Stimulated activated CD8-positive, alpha-beta memory T cell treated with anti-CD3 and anti-CD28 coated beads, Interleukin-7, amount 100 ng/mL, for 4 hours (primary cell): ENCODE results near the gene FCN2.

ENCODE experiments used
- DNase-seq, 2 donors: peaks; one replicate each; pipeline ENCODE4 v3.0.0-alpha.2; 2020; ENCODE audit warnings: low read depth in 2 of 2

FCN2 gene

DNA sequence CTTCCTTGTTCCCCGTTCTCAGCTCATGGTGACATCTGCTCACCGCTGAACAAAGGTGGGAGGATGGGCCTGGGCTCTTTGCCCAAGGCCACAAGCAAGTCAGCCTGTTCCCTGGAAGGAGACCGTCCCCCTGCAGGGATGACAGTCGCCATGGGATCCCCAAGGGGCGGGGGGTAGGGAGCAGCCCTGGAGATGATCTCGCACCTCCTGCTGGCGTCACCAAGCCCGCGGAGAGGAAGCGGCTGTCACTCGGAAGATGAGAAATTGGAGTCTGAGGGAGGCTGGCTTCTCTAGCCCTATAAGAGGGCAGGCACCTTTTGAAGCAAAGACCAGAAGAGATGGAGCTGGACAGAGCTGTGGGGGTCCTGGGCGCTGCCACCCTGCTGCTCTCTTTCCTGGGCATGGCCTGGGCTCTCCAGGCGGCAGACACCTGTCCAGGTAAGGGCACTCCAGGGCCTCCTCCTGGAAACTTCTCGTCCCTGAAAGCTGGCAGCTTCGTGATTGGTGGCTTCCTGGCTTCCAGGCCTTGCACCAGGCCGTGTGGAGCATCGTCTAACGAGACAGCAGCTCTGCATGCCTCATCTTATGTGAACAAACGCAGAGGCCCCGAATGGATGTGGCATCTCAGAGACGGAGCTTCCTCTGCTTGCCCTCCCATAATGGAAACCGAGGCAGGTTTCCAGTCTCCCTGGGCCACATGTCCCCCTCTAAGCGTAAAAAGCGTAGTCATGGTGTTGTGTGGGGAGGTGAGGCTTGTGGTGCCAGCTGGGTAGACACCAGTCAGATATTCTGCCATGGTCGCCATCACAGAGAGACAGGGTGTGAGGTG lies at the start of gene FCN2:
Gene FCN2 (plus strand): TSS at position 327 of the 829 bp plus-strand sequence. CDS start 12 bp downstream, at position 339.
- no peak for DNase-seq

DNA sequence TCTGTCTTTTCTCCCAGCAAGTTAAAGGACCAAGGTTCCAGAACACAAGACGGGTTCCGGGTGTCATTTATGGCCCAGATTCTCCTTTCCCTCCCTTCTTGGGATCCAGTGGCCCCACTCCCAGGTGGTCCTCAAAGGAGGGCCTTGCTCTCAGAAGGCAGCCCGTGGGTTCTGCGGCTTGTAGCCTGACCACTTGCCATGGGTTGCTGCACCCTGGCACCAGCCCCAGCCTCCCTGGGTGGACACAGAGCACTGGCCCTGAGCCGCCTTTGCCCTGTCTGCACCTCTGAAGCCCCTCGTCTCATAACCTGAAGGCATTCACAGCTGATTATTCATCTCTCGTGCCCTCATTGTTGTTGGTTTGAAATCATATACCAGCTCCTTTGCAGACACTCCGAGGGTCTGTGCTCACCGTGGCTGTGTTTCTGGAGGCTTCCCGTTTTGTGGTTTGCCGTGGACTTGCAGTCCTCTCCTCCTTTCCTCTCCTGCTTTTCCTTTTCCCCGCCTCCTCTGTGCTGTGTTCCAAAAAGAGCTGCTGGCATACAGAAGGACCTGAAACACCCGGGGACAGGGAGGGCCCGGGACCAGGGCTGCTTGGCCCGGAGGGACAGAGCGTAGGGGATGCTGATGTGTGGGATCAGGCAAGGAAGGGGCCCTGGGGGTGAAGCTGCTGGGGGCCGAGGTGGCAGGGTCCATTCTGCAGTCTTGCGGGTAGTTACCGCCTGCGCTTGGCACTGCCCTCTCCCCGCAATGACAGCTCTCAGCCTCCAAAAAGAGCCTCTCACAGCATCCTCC lies 49.5 kb upstream of the FCN2 start:
- DNase-seq: no peak

DNA sequence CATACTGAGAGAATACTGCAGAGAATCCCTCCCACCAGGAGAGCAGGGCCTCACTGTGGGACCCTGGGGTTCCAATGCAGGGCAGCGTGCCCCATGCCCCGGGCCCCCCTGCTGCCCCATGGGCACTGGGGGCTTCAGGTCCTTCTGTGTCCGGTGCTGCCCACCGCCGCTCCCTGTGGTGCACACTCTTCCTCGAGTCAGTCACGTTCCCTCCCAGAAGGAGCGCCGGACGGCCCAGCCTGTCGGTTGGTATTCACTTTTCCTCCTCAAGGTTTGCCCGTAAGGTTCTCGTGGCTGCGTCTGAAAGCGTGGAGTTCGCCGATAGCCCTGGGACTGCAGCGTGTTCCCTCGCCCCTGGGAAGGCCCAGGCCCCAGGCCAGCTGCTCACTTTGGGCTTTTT lies 48.1 kb upstream of the FCN2 start:
- no peak for DNase-seq

DNA sequence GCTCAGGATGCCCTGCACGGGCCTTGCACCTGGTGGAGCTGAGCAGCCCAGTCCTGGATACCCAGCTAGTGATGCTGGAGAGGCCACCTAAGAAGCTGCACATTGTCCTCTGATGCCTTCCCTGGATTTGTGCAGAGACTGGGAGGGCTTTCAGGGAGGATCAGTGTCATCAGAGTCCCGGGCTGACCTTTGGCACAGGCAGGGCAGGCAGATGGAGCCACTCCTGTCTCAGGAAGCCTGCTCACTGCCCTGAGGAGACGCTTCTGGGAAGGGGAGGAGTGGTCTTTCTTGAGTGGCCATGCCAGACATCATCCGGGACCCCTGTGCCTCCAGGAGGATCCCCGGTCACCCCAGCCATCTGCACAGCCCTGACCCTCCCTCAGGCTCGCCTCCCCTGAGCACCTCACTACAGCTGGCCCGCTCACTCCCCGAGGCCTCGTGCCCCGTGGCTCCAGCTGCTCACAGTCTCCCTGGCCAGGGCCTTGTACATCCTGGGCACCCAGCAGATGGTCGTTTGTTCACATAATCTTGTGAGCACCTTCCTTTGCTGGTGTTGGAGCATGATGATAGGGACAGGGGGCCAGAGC lies 47.2 kb upstream of the FCN2 start:
- no peak for DNase-seq

DNA sequence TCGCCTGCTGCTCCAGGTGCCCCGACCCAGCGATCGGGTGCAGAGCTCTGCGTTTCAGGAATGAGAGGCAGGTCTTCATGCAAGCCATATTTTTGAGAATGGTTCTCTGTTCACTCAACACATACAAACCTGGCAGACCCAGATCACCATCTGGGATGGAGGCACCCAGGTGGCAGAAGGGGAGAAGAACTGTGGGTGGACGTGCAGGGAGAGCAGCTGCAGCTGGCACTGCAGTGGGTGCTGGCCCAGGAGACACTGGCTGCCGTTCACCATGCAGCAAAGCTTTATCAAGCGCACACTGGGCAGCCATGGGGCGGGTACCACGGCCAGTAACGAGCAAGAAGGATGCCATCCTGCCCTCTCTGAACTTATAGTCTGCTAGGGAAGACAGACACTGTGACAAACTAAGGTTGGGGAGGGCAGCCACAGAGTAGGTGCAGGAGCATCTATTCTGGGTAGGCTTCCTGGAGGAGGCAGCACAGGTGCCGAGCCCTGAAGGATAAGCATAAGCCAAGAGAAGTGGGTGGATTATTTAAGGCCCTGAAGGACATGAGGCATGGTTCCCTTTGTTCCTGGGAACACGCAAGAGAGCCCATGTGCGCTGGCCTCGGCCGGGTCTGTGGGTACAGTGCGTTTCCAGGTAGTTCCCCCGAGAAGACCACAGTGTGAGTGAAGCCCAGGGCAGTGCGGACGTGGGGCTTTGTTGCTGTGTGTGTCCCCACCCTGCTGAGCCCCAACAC lies 46.2 kb upstream of the FCN2 start:
- no peak for DNase-seq

DNA sequence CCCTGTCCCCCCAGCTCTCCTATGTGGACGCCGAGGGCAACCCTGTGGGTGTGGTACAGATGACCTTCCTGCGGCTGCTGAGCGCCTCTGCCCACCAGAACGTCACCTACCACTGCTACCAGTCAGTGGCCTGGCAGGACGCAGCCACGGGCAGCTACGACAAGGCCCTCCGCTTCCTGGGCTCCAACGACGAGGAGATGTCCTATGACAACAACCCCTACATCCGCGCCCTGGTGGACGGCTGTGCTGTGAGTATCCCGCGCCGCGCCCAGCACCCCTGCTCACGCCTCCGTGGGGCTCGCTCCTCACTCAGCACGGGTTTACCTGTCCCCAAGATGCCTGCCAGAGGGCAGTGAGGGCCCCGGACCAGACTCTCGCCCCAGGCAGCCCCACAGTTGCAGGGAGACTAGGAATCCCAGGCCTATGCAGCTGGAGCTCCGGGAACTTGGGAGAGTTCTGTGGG lies 45.6 kb upstream of the FCN2 start:
- DNase-seq: no peak

DNA sequence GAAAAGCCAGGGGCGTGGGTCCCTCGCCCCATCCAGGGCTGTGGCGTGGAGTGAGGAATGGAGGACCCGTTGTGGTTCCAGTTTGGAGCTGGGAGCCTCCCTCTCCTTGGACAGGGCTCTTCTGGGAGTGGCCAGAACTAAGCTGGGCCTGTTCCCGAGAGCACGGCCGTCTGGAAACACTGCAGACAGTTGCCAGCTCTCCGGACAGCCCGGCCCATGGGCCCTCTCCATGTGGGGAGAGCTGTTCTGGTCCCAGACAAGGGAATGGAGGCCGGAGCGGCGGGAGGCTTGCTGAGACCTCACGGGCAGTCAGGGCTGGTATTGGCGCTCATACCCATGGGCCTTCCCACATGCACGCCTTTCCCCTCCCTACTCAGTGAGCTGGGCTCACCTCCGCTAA lies 45.2 kb upstream of the FCN2 start:
- no peak for DNase-seq

DNA sequence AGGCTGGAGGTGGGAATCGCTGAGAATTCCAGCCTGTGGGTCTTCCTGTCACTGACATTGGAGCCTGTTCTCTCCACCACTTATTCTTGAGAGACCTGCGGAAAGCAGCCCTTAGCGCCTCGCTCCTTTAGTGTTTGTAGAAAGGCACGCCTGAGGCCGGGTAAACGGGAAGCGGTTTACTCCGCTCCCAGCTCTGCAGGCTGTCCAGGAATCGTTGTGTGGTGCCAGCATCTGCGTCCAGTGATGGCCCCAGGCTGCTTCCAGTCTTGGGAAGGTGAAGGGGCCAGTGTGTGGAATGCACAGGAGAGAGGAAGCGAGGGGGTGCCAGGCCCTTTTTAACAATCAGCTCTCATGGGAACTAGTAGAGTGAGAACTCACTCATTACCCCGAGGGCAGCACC lies 44.6 kb upstream of the FCN2 start:
- DNase-seq: no peak

DNA sequence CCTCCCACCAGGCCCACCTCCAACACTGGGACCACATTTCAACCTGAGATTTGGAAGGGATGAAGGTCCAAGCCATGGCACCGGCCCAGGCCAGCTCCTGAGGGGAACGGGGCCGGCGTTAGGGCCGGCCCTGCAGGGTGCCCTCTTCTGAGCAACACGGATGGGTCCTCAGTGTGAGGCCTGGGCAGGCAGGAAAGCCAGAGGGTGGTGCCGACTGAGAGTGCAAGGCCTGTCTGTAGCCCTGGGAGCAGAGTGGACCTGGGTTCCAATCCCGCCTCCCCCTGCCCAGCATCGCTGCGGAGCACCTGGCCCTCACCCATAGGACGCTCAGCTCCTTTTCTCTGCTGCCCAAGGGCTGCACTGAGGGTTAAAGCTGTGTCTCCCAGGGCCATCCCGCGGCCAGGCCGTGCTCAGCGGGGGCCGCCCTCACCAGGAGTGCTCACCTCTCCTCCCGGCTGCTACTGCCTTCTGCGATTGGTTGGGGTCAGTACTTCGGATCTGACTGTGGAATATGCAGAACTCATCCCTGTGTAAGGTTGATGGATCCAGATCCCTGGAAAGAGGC lies 44.1 kb upstream of the FCN2 start:
- DNase-seq: no peak

DNA sequence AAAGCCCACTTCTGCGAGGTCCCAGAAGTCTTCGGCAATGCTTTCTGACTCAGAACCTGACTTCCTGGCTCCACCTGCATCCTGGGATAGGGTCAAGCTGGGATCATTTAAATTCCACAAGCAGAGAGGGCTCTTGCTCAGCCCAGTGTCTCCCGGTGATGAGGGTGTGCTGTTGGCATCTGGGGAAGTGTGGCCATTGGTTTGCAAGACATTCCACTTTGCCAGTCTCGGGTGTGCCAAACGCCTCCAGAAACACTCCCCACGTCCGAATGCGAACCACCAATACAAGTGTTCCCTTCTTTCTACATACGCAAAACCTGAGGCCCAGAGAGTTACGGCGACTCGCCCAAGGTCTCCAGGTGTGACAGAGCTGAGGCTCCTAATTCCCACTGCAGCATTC lies 43.1 kb upstream of the FCN2 start:
- no peak for DNase-seq

DNA sequence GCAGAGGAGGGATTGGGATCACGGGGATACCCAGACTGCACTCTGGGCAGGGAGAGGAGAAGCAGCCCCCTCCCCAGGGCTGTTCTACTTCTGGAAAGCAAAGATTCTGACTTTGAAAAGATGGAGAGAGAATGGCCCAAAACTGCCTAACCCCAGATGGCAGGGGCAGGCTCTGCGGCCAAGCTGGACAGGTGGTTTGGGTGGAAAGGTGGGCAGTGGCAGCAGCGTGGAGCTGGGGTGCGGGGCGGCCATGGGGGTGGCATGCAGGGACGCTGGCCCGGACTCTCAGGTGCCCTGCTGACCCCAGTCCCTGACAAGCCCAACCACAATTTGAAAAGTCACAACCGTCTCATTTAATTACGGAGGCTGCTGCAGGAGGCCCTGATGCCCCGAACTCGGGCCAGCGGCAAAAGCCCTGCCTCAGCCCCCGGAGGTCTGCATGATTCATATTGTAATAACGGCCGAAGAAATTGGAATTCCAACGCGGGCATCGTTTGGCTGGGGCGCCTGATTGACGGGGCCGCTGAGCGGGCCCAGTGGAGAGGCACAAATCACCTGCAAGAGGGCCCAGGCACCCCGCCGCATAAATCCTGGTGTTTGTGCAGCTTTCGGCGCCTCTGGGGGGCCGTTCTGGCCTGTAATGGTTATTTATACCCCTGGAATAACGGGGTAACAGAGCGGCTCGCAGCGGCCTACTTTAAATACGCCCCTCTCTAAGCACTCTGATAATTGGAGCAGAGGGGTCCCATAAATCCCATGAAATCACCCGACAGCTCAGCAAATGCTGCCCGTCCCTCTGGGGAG lies 41.8 kb upstream of the FCN2 start:
- DNase-seq: no peak

DNA sequence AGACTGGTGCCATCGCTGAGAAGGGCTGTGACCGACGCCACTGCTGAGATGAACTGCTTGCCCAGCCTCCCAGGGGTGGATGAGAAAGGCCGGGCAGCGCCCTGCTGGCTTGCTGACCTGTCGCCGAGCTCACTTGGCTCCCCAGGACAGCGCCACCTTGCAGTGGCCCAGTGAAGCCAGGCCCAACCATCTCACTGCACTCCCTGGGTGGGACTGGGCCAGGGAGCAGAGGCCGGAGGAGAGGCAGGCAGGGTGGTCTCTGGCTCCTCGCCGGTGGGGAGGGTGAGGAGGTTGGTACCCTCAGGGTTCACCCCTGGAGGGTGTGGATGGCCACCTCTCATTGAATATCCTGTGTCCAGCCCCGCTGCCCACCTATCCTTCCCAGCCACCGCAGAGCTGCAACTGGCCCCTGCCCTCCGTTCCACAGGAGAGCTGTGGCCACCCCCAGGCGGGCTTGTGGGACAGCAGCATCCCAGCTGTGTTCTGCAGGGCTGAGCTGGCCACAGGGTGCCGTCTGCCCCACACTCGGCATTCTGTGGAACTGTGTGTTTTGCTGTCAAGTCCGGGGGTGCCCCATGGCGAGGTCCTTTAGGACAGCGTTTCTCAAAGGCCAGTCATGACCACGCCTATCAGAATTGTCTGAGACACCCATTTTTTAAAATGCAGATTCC lies 41.0 kb upstream of the FCN2 start:
- no peak for DNase-seq

DNA sequence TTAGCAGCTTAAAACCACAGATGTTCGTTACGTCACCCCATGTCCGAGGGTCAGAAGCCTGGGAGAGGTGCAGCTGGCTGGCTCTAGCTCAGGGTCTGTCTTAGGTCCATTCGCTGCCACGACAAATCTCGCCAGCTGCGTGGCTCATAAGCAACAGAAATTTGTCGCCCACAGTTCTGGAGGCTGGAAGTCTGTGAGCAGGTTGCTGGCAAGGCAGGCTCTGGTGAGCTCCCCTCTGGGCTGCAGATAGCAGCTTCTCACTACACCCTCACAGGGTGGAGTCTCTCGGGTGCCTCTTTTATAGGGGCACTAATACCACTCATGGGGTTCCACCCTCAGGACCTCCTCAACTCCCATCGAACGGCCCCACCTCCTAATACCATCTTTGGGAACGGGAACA lies 40.1 kb upstream of the FCN2 start:
- no peak for DNase-seq

DNA sequence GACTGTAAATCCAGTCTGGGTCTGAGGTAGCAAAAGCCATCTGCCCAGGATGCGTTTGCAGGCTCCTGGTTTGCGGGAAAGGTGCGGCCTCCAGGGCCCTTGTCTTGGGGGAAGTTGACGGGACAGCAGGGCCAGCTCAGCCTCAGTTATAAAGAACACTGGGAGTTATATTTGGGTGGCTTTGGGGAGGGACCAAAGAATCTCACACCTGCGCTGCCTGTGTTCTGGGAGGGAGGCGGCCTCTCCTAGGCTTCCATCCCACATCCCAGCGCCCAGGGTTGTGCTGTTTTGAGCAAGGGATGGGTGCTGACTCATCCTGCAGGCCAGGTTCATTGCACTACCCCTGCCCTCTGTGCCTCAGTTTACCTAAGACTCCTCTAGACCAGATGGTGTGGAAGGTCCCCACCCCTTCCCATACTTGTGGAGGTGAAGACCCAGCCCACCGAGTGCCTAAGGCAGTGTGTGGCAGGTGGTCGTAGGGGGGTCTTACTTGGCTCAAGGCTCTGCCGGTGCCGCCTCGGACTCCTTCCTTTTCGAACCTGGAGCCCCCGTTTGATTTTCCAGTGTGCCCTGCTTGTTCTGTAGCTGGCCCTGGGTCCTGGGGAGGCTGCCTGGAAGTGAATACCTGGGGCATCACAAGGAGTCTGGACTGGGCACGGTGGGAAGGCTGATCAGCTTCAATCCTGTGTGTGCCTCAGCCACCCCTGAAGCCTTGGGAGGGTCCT lies 39.3 kb upstream of the FCN2 start:
- DNase-seq: no peak

DNA sequence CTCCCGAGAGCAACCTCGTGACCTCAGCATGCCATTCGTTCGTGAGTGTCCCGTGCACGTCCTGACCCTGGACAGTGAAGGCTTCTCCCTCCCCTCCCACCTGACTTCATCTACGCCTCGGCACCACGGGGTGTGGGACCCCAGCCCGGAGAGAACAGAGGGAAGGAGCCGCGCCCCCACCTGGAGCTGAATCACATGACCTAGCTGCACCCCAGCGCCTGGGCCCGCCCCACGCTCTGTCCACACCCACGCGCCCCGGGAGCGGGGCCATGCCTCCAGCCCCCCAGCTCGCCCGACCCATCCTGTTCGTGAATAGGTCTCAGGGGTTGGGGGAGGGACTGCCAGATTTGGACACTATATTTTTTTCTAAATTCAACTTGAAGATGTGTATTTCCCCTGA lies 38.3 kb upstream of the FCN2 start:
- DNase-seq: no peak

DNA sequence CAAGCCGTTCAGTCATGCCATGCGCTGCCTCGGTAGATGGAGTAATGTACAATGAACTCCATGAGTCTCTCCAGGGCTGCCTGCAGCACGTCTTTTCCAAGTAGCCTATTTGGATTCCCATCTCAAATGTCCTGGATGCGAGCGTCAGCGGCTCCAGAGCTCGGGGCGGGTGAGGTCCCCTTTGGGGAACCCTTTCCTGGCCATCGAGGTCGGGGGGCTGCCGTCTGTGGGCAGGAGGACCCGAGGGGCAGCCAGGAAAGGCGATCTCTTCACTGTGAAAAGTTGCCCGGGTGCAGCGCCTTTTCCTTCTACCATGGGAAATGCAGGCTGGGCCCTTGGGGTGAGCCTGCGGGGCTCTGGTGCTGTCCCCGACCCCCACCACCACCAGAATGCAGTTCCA lies 36.9 kb upstream of the FCN2 start:
- no peak for DNase-seq

DNA sequence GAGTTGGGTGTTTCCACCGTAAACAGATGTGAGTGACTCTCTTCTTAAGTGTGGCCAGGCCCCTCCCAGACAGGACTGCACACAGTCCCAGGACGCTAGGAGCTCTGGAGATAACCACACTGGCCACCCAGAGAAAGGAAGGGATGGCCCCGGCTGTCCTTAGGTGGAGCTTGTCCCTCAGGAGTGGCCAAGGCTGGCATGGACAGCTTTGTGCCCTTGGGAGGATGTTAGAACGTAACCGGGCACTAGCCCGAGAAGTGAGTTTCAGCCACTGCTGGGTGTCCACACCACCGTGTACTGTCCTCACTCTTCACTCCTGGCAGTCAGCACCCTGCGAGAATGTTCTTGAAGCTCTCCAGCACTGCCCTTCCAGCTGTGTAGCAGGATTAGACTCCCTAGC lies 35.8 kb upstream of the FCN2 start:
- no peak for DNase-seq

DNA sequence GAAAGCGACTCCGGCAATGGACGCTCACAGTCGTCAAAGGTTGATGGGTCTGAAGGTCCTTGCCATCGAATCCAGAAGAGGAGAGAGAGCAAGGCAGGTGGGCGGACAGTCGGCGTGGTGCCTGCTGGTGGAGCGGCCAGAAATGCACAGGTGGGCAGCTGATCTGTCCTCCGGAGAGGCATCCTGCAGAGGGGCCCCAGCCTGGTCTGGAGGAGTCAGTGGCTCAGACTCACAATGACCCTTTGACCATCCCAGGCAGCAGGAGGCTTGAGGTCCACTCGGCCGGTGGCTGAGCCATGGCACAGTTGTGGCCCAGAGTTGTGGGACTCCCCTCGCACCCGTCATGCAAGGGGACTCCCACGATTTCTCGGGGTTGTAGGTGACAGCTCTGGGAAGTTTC lies 34.4 kb upstream of the FCN2 start:
- no peak for DNase-seq

DNA sequence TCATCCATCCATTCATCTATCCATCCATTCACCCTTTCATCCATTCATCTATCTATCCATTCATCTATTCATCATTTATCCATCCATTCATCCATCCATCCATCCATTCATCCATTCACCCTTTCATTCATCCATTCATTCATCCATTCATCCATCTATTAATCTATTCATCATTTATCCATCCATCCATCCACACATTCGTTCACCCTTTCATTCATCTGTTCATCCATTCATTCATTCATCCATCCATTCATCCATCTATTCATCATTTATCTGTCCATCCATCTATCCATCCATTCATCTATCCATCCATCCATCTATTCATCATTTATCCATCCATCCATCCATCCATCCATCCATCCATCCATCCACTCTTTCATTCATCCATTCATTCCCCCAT lies 33.9 kb upstream of the FCN2 start:
- DNase-seq: no peak

DNA sequence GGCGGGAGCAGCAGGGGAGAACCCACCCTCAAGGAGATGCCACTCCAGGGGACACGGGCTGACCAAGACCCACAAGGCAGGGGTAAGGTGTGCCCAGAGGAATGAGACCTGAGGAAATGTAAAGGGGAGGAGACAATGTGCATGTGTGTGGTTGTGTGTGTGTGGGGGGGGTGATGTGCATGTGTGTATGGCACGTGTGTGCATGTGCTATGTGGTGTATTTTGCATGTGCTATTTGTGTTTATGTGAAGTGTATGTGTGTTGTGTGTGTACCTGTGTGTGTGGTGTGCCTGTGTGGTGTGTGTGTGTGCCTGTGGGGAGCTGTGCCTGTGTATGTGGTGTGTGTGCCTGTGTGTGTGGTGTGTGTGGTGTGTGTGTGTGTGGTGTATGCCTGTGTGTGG lies 33.5 kb upstream of the FCN2 start:
- DNase-seq: no peak
